ENCODE data around the gene MYOM1. TPM values are rescaled to one million over a fixed set of nuclear protein-coding genes. Genes with fewer than 3 reads are reported as not detected.

MYOM1 gene
- total RNA-seq, 4 donors from 2014 or later, result 1.3 to 29.7 (median 3.1) TPM

GRCh38 chr18:3103576-3103975 lies 116.2 kb downstream of the MYOM1 start:
- TF ChIP-seq CTCF (IDR thresholded peaks at IDR 0.05) (no peak), POLR2A (IDR thresholded peaks at IDR 0.05) (no peak)
- no peaks in the 10 kb centered on the region for H3K27me3 ChIP-seq
- no peak overlapping the region for H3K4me3 ChIP-seq
- H3K36me3 ChIP-seq, result no peaks in the 10 kb centered on the region
- H3K4me1 ChIP-seq, result peaks cover 0 to 4% (median 0%) of the 10 kb centered on the region in 4 donors
- no peaks in the 10 kb centered on the region for H3K9me3 ChIP-seq
- no peak overlapping the region for H3K27ac ChIP-seq
- DNase-seq, result no peak

GRCh38 chr18:3102983-3103382 lies 116.8 kb downstream of the MYOM1 start:
- peaks cover 0 to 4% (median 0%) of the 10 kb centered on the region in 4 donors for H3K4me1 ChIP-seq
- no peak for DNase-seq
- TF ChIP-seq CTCF (IDR thresholded peaks at IDR 0.05), result no peak
- no peak for TF ChIP-seq POLR2A (IDR thresholded peaks at IDR 0.05)
- H3K36me3 ChIP-seq, result no peaks in the 10 kb centered on the region
- no peak overlapping the region for H3K4me3 ChIP-seq
- no peak overlapping the region for H3K27ac ChIP-seq
- no peaks in the 10 kb centered on the region for H3K9me3 ChIP-seq
- no peaks in the 10 kb centered on the region for H3K27me3 ChIP-seq

GRCh38 chr18:3100498-3101132 lies 119.2 kb downstream of the MYOM1 start:
- no peaks in the 10 kb centered on the region for H3K27me3 ChIP-seq
- peaks cover 0 to 4% (median 0%) of the 10 kb centered on the region in 4 donors for H3K4me1 ChIP-seq
- no peaks in the 10 kb centered on the region for H3K9me3 ChIP-seq
- TF ChIP-seq POLR2A (IDR thresholded peaks at IDR 0.05) (no peak), CTCF (IDR thresholded peaks at IDR 0.05) (no peak)
- no peak overlapping the region for H3K4me3 ChIP-seq
- no peak for DNase-seq
- H3K36me3 ChIP-seq, result no peaks in the 10 kb centered on the region
- H3K27ac ChIP-seq, result no peak overlapping the region

- Histone ChIP-seq H3K36me3 (no peaks in the 10 kb centered on the region), H3K4me3 (no peak overlapping the region), H3K4me1 (peaks cover 0 to 4% (median 0%) of the 10 kb centered on the region in 4 donors), H3K27me3 (no peaks in the 10 kb centered on the region), H3K9me3 (no peaks in the 10 kb centered on the region), H3K27ac (no peak overlapping the region)
- no peak for DNase-seq
- TF ChIP-seq CTCF (IDR thresholded peaks at IDR 0.05) (no peak), POLR2A (IDR thresholded peaks at IDR 0.05) (no peak)
Measured at GRCh38 chr18:3099327-3099726, 120.4 kb downstream of the MYOM1 start.

GRCh38 chr18:3097082-3097481 lies 122.7 kb downstream of the MYOM1 start:
- Histone ChIP-seq H3K9me3 (no peaks in the 10 kb centered on the region), H3K27me3 (no peaks in the 10 kb centered on the region), H3K4me1 (no peaks in the 10 kb centered on the region), H3K4me3 (no peak overlapping the region), H3K27ac (no peak overlapping the region), H3K36me3 (no peaks in the 10 kb centered on the region)
- TF ChIP-seq CTCF (IDR thresholded peaks at IDR 0.05) (no peak), POLR2A (IDR thresholded peaks at IDR 0.05) (no peak)
- no peak for DNase-seq

GRCh38 chr18:3095921-3096320 lies 123.8 kb downstream of the MYOM1 start:
- H3K4me3 ChIP-seq, result no peak overlapping the region
- TF ChIP-seq CTCF (IDR thresholded peaks at IDR 0.05) (no peak), POLR2A (IDR thresholded peaks at IDR 0.05) (no peak)
- DNase-seq, result no peak
- no peaks in the 10 kb centered on the region for H3K4me1 ChIP-seq
- H3K36me3 ChIP-seq, result no peaks in the 10 kb centered on the region
- H3K9me3 ChIP-seq, result no peaks in the 10 kb centered on the region
- H3K27ac ChIP-seq, result no peak overlapping the region
- H3K27me3 ChIP-seq, result no peaks in the 10 kb centered on the region

All from Peyer's patch (tissue), 4 donors.